ENCODE results near the gene ELN. TPM values are rescaled to one million over a fixed set of nuclear protein-coding genes. Genes with fewer than 3 reads are reported as not detected.

ELN gene
- total RNA-seq, 1 donor from 2014 or later = 0.47 TPM

DNA sequence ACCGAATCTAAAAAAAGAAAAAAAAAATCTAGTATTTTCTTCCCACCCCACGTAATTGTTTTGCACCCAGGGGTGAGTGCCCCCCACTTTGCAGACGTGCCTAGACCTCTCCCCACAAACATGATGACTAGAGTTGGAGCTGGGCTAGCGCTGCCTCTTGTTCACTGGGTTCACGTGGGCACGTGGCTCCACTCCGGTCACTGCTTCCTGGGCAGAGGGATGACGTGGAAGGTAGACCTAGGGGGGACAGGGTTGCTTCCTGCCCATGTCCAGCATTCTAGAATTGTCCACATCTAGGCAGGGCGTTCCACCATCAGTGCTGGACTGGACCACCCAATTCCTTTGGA lies 54.8 kb downstream of the ELN start:
- no peaks in the 10 kb centered on the region for H3K27me3 Mint-ChIP-seq (ENCODE audit: insufficient read depth, low read depth)
- peaks cover 13% of the 10 kb centered on the region for H3K79me2 ChIP-seq (ENCODE audit: low read depth)
- H3K4me3 ChIP-seq = peak overlapping the region; percentile 38
- no peaks in the 10 kb centered on the region for H3K36me3 ChIP-seq
- H3F3A ChIP-seq (ENCODE audit: low read depth) = peaks cover 7% of the 10 kb centered on the region
- no peaks in the 10 kb centered on the region for H3K27me3 ChIP-seq
- no peak for TF ChIP-seq EZH2phosphoT487 (IDR thresholded peaks at IDR 0.05)
- TF ChIP-seq EZH2 (IDR thresholded peaks at IDR 0.05) = no peak
- TF ChIP-seq, protein P1, sequence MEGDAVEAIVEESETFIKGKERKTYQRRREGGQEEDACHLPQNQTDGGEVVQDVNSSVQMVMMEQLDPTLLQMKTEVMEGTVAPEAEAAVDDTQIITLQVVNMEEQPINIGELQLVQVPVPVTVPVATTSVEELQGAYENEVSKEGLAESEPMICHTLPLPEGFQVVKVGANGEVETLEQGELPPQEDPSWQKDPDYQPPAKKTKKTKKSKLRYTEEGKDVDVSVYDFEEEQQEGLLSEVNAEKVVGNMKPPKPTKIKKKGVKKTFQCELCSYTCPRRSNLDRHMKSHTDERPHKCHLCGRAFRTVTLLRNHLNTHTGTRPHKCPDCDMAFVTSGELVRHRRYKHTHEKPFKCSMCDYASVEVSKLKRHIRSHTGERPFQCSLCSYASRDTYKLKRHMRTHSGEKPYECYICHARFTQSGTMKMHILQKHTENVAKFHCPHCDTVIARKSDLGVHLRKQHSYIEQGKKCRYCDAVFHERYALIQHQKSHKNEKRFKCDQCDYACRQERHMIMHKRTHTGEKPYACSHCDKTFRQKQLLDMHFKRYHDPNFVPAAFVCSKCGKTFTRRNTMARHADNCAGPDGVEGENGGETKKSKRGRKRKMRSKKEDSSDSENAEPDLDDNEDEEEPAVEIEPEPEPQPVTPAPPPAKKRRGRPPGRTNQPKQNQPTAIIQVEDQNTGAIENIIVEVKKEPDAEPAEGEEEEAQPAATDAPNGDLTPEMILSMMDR (IDR thresholded peaks at IDR 0.05) = no peak
- peaks cover 5% of the 10 kb centered on the region for H3K36me3 Mint-ChIP-seq
- no peak for DNase-seq (ENCODE audit: low spot score)
- peaks cover 13% of the 10 kb centered on the region for H4K20me1 ChIP-seq (ENCODE audit: low read depth)
- peaks cover 30% of the 10 kb centered on the region for H3K4me1 Mint-ChIP-seq
- H3K4me1 ChIP-seq = peaks cover 12% of the 10 kb centered on the region
- no peak overlapping the region for H3K27ac ChIP-seq
- no peak overlapping the region for H3K9ac ChIP-seq
- no peak overlapping the region for H3K27ac Mint-ChIP-seq
- peak overlapping the region; percentile 73 for H3K4me2 ChIP-seq
- H3K4me3 Mint-ChIP-seq = peak overlapping the region; percentile 86
- no peaks in the 10 kb centered on the region for H3K9me3 ChIP-seq (ENCODE audit: low read depth)
- H2AFZ ChIP-seq (replicated peaks) = no peak overlapping the region
- H3K9me3 Mint-ChIP-seq = no peaks in the 10 kb centered on the region

DNA sequence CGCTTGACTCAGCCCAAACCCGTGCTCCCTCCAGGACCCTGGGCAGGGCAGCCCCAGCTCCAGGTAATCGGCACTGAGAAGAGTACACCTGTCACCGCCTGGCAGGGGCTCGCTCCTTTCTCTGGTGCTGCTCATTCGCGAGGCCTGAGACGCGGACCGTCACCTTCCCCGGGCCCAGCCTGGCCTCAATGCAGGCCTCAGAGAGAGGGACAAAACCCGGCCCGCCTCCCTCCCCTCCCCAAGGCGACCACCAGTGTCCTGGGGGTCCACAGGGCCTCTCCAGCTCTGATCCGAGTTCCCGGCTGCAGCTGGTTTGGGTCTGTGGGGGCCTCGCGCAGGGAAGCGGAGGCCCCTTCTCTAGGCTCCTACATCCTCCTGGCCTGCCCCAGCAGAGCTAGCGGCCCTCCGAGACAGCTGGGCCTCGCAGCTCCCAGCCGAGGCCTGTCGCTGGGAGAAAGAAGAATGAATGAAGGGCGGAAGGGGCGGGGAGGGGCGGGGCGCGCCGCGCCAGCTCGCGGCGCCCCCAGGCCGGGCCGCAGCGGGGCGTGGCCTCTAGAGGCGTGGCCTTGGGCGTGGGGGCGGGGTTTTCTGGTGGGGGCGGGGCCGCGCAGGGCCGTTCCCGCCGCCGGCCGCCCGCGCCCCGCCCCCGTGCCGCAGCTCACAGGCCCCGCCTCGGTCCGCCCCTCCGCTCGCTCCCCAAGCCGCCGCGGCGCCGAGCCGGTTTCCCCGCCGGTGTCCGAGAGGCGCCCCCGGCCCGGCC lies 55.3 kb downstream of the ELN start, which contains the start of gene LIMK1:
TSS of gene LIMK1 (plus strand) at position 688 of the 760 bp plus-strand sequence. CDS start 187 bp downstream, outside the sequence.
- Histone ChIP-seq H3K9me3 (ENCODE audit: low read depth) (no peaks in the 10 kb centered on the region), H3F3A (ENCODE audit: low read depth) (peaks cover 7% of the 10 kb centered on the region), H4K20me1 (ENCODE audit: low read depth) (peaks cover 19% of the 10 kb centered on the region), H3K27me3 (no peaks in the 10 kb centered on the region), H3K4me3 (peak within 1 kb of the TSS; percentile 63), H3K9ac (no peak within 1 kb of the TSS), H3K4me1 (peaks cover 12% of the 10 kb centered on the region), H3K27ac (peak within 1 kb of the TSS; percentile 54), H3K36me3 (no peaks in the 10 kb centered on the region), H3K4me2 (peak within 1 kb of the TSS; percentile 93), H3K79me2 (ENCODE audit: low read depth) (peaks cover 13% of the 10 kb centered on the region), H2AFZ (replicated peaks) (no peak within 1 kb of the TSS)
- no peaks in the 10 kb centered on the region for H3K9me3 Mint-ChIP-seq
- peak; percentile 96 for DNase-seq (ENCODE audit: low spot score)
- peak within 1 kb of the TSS; percentile 86 for H3K4me3 Mint-ChIP-seq
- H3K36me3 Mint-ChIP-seq = peaks cover 11% of the 10 kb centered on the region
- H3K4me1 Mint-ChIP-seq = peaks cover 30% of the 10 kb centered on the region
- H3K27ac Mint-ChIP-seq = peak within 1 kb of the TSS; percentile 82
- H3K27me3 Mint-ChIP-seq (ENCODE audit: insufficient read depth, low read depth) = no peaks in the 10 kb centered on the region
- no peak for TF ChIP-seq EZH2phosphoT487 (IDR thresholded peaks at IDR 0.05)
- no peak for TF ChIP-seq EZH2 (IDR thresholded peaks at IDR 0.05)
- TF ChIP-seq, protein P1 (IDR thresholded peaks at IDR 0.05) = no peak

DNA sequence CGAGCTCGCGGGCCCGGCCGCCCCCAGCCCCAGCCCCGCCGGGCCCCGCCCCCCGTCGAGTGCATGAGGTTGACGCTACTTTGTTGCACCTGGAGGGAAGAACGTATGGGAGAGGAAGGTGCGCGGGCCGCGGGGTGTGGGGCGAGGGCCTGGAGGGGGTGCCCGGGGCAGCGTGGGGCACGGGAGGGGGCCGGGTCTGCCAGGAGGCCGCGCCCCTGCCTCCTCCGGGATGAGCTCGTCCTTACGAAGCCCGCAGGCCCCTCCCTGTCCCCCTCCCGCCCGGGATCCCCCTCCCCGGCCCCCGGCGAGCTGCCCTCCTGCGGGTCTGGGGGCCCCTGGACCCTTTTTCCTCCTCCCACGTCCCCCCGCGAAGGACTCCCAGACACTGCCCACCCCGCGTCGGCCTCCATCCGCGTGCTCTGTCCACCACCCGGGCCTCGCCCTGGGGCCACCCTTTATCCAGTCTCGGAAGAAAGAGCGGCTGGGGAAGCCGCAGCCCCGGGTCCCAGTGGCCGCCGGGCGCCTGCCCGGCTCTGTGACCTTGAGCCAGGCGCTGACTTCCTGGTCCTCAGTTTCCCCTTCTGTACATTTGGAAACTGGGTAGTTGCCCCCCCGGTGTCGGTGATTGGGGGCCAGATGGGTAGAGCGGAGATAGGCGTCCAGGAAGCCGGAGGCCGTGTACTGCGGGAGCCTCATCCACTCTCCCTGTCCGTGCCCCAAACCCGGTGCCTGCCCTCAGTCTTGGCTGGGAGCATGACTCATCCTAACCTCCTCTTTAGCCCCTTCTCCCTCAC lies 56.2 kb downstream of the ELN start:
- Histone ChIP-seq H3K27ac (no peak overlapping the region), H3K4me2 (peak overlapping the region; percentile 93), H3K4me3 (peak overlapping the region; percentile 63), H3K36me3 (no peaks in the 10 kb centered on the region), H3F3A (ENCODE audit: low read depth) (peaks cover 7% of the 10 kb centered on the region), H3K27me3 (no peaks in the 10 kb centered on the region), H3K9ac (no peak overlapping the region), H3K9me3 (ENCODE audit: low read depth) (no peaks in the 10 kb centered on the region), H3K4me1 (peaks cover 12% of the 10 kb centered on the region), H2AFZ (replicated peaks) (no peak overlapping the region), H4K20me1 (ENCODE audit: low read depth) (peaks cover 19% of the 10 kb centered on the region), H3K79me2 (ENCODE audit: low read depth) (peaks cover 13% of the 10 kb centered on the region)
- H3K9me3 Mint-ChIP-seq = no peaks in the 10 kb centered on the region
- H3K27me3 Mint-ChIP-seq (ENCODE audit: insufficient read depth, low read depth) = no peaks in the 10 kb centered on the region
- H3K27ac Mint-ChIP-seq = peak overlapping the region; percentile 61
- DNase-seq (ENCODE audit: low spot score) = no peak
- H3K4me3 Mint-ChIP-seq = peak overlapping the region; percentile 86
- peaks cover 22% of the 10 kb centered on the region for H3K4me1 Mint-ChIP-seq
- H3K36me3 Mint-ChIP-seq = peaks cover 14% of the 10 kb centered on the region
- TF ChIP-seq EZH2 (IDR thresholded peaks at IDR 0.05) (no peak), EZH2phosphoT487 (IDR thresholded peaks at IDR 0.05) (no peak)
